Stimulated activated naive B cell treated with anti-CD40 and anti-IgM and Interleukin-4, amounts not matched to agents 10 μg/mL and 1 μg/mL and 100 μg/mL, for 72 hours (primary cell): ENCODE data around the gene ERCC6.

Experiments
- ATAC-seq, 2 donors: fragments of 150-1000 bp; cut with Tn5 transposase; replicated peaks; 2 replicates each; pipeline ENCODE4 v1.10.0; 2021; ENCODE audit warnings: moderate library complexity in 1 of 2
- DNase-seq: peaks from one replicate; pipeline ENCODE4 v3.0.0; 2021
- H3K27ac Mint-ChIP-seq: one replicate; pipeline ENCODE4 v1.8.0; 2022; ENCODE audit warnings: mild to moderate bottlenecking, mixed read lengths
- H3K27me3 Mint-ChIP-seq, 2 donors: one replicate each; pipeline ENCODE4 v1.8.0; 2022; ENCODE audit warnings: mixed read lengths in 2 of 2
- H3K36me3 Mint-ChIP-seq, 2 donors: one replicate each; pipeline ENCODE4 v1.8.0; 2022; ENCODE audit warnings: mixed read lengths in 2 of 2, mild to moderate bottlenecking in 1 of 2
- H3K4me1 Mint-ChIP-seq, 2 donors: one replicate each; pipeline ENCODE4 v1.8.0; 2022; ENCODE audit warnings: mixed read lengths in 2 of 2, mild to moderate bottlenecking in 1 of 2
- H3K4me3 Mint-ChIP-seq, 2 donors: one replicate each; pipeline ENCODE4 v1.8.0; 2022; ENCODE audit warnings: mild to moderate bottlenecking in 2 of 2, mixed read lengths in 2 of 2, moderate library complexity in 1 of 2
- H3K9me3 Mint-ChIP-seq, 2 donors: one replicate each; pipeline ENCODE4 v1.8.0; 2022; ENCODE audit warnings: mixed read lengths in 2 of 2, mild to moderate bottlenecking in 1 of 2

The ERCC6 gene

DNA sequence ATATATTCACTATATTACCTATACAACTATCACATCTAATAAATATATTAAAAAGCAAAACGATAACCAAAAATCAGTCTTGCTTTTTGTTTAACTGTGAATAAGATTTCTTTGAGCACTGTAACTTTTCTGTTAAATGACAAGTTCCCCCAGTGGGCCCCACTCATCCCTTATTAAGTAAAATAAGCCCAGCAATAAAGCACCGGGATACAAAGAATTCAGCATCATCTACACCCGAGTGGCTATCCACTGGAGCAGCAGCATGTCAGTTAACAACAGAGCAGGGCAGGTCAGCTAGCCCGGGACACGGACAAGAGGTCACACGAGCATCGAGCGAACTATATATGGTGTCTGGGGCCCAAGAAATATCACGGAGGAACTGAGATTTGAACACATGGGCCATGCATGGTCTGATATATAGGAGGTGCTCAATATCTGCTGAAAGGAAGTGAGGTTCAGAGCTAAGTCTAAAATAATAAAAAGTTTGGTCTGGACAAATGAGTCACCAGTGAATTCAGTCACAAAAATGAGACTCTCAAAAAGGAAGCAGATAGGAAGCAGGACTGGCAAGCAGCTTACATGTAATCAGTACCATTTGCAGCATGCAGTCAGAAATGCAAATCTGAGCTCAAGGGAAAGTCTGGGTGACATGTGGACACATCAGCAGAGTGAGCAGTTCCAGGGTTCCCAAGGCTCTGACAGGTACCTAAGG lies 4.1 kb downstream of the ERCC6 start:
- Mint-ChIP-seq H3K9me3 (peaks cover 0 to 1% of the 10 kb centered on the region in 2 donors), H3K4me3 (peak overlapping the region; percentile 42 to 62), H3K4me1 (peaks cover 37 to 54% of the 10 kb centered on the region in 2 donors), H3K36me3 (peaks cover 38 to 46% of the 10 kb centered on the region in 2 donors), H3K27me3 (no peaks in the 10 kb centered on the region), H3K27ac (peak overlapping the region; percentile 96)
- ATAC-seq (peak; percentile 70 to 73), DNase-seq (peak; percentile 72)

DNA sequence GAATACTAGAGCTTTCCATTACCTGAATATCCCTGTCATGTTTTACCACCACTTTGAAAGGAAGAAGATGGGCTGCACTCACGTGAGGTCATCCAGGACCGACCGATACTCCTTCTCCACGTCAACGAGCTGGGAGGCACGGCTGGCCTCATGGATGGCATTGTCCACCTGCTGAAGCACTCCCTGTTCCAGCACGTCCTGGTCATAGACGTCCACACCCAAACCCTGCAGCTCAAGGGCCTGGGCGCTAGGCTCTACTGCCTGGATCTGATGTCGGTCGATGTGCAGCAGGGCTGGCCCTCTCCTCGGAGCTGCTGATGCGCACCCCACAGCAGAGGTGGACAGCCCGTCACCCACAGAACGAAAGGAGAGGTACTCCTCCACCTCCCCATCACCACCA lies 6.5 kb downstream of the ERCC6 start:
- H3K4me3 Mint-ChIP-seq, result peak overlapping the region in 1 of 2 donors; percentile 16
- peak overlapping the region; percentile 59 for H3K27ac Mint-ChIP-seq
- ATAC-seq, result no peak
- no peak for DNase-seq
- H3K27me3 Mint-ChIP-seq, result no peaks in the 10 kb centered on the region
- peaks cover 50 to 54% of the 10 kb centered on the region in 2 donors for H3K36me3 Mint-ChIP-seq
- H3K9me3 Mint-ChIP-seq, result no peaks in the 10 kb centered on the region
- H3K4me1 Mint-ChIP-seq, result peaks cover 34 to 52% of the 10 kb centered on the region in 2 donors

DNA sequence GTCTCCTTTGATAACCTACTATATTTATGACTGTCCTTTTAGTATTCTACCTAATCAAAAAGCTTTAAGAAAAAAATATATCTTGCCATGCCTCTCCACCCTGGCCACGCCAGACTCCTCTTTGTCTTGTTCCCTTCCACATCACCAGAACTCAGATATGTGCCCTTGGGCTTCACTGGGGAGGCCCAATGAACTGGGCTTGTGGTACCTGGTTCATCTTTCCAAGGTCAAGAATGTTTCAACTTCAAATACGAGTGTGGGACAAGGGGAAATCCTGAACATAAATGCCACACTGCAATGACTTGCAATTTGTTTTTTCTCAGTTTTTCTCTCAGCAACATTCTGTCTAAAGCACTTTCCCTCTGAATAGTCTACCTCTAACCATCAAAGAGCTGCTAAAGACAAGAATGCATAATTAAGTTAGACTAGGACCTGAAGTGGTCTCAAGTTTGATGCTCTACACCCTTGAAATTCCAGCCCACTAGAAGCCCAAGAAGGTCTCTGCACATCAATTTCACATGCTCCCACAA lies 9.9 kb downstream of the ERCC6 start:
- H3K27me3 Mint-ChIP-seq, result no peaks in the 10 kb centered on the region
- no peak for DNase-seq
- H3K4me1 Mint-ChIP-seq, result peaks cover 17 to 30% of the 10 kb centered on the region in 2 donors
- peaks cover 54 to 59% of the 10 kb centered on the region in 2 donors for H3K36me3 Mint-ChIP-seq
- peak overlapping the region; percentile 91 for H3K27ac Mint-ChIP-seq
- no peaks in the 10 kb centered on the region for H3K9me3 Mint-ChIP-seq
- ATAC-seq, result peak; percentile 67 to 71
- H3K4me3 Mint-ChIP-seq, result peak overlapping the region; percentile 35 to 62

DNA sequence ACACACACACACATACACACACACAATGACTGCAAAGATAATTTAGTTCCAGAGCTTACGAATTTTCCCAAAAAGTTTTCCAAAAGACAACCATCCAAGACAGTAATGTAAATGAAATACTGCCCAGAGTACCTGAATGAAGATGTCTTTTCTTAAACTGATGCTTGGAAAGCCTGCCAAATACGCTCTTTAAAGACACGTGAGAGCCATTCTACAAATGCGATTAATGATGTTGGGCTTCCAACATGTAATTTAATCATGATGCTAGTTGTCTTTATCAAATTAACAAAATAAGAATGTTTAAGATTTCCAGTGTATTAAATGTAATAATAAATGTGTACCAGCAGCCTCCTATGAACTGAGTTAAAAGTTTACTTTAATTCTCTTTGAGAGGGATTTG lies 11.1 kb downstream of the ERCC6 start:
- no peak for DNase-seq
- no peak for ATAC-seq
- H3K4me1 Mint-ChIP-seq, result peaks cover 17 to 30% of the 10 kb centered on the region in 2 donors
- no peak overlapping the region for H3K27ac Mint-ChIP-seq
- H3K27me3 Mint-ChIP-seq, result no peaks in the 10 kb centered on the region
- peaks cover 60 to 61% of the 10 kb centered on the region in 2 donors for H3K36me3 Mint-ChIP-seq
- H3K9me3 Mint-ChIP-seq, result no peaks in the 10 kb centered on the region
- H3K4me3 Mint-ChIP-seq, result no peak overlapping the region

DNA sequence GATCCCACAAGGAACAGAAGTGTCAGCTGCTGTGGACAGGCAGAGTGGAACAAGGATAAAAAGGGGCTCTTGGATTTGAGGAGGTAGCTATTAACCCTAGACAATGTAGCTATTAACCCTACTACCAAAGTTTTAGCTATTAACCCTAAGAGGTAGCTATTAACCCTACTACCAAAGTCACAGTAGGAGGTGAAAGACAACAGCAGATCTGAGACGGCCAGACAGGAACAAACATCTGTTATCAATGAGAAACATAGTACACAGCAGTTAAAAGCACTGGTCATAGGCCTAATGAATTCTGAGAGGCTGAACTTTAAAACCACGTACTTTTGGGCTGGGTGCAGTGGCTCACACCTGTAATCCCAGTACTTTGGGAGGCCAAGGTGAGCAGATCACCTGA lies 11.9 kb downstream of the ERCC6 start:
- Mint-ChIP-seq H3K4me3 (no peak overlapping the region), H3K27ac (no peak overlapping the region), H3K4me1 (peaks cover 19 to 27% of the 10 kb centered on the region in 2 donors), H3K9me3 (no peaks in the 10 kb centered on the region), H3K36me3 (peaks cover 54 to 55% of the 10 kb centered on the region in 2 donors), H3K27me3 (no peaks in the 10 kb centered on the region)
- ATAC-seq, result no peak
- DNase-seq, result no peak

DNA sequence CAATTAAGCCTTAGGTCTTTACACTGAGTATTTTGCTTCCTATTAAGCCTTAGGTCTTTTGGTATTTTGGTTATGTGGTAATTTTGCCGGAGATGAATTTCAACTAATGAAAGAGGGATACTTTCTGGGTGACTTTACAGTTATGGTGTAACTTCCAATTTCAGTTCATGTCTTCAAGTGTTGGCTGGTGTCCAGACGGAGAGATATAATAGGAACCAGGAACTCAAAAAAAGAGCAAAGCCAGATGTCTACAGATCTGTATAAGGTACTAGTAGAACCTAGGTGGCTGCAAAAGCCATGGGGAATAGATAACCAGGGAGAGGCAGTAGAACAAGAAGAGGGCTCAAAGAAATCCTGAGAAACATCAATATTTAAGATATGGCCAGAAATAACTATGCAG lies 12.3 kb downstream of the ERCC6 start:
- Mint-ChIP-seq H3K4me1 (peaks cover 17 to 27% of the 10 kb centered on the region in 2 donors), H3K27me3 (no peaks in the 10 kb centered on the region), H3K4me3 (no peak overlapping the region), H3K27ac (no peak overlapping the region), H3K36me3 (peaks cover 49 to 53% of the 10 kb centered on the region in 2 donors), H3K9me3 (no peaks in the 10 kb centered on the region)
- ATAC-seq (no peak), DNase-seq (no peak)

DNA sequence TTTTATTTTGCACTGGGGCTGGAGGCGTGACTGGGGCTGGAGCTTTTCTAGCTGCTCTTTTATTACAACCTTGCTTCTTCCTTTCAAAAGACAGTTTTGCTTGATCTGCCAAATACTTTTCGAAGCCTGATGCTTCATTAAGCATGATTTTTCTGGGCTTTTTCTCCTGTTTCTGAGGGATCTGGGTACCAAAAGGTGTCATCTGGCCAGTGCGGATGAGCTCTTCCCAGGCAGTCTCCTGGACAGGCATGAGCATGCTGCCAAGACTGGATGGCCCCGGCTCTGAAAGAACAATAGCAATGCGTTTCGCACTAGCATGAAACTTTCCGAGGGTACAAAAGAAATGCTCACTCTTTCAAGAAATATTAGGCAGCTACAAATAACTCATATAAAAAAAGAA lies 14.4 kb downstream of the ERCC6 start:
- Mint-ChIP-seq H3K4me1 (peaks cover 18 to 33% of the 10 kb centered on the region in 2 donors), H3K4me3 (no peak overlapping the region), H3K9me3 (no peaks in the 10 kb centered on the region), H3K27ac (no peak overlapping the region), H3K27me3 (no peaks in the 10 kb centered on the region), H3K36me3 (peaks cover 44 to 55% of the 10 kb centered on the region in 2 donors)
- ATAC-seq (no peak), DNase-seq (no peak)

DNA sequence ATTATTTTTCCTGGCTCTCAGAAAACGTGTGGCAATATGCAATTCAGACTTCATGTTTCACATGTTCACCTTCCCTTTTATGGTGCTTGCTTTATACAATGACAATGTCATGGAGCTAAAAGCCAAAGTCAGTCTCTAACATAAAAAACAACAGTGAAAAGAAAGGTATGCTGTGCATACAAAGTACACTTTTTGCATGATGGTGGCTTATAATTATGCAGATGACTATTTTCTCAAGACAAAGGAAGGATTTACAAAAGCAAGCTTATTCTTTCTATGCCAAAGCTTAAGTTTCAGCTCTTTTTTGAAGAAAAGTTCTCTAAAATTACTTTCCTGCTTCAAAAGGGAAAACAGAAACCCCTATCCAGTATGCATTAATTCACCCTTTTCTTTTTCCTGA lies 15.6 kb downstream of the ERCC6 start:
- no peaks in the 10 kb centered on the region for H3K9me3 Mint-ChIP-seq
- DNase-seq (no peak), ATAC-seq (no peak)
- H3K27me3 Mint-ChIP-seq, result no peaks in the 10 kb centered on the region
- H3K36me3 Mint-ChIP-seq, result peaks cover 41 to 54% of the 10 kb centered on the region in 2 donors
- H3K27ac Mint-ChIP-seq, result no peak overlapping the region
- peaks cover 10 to 27% of the 10 kb centered on the region in 2 donors for H3K4me1 Mint-ChIP-seq
- no peak overlapping the region for H3K4me3 Mint-ChIP-seq

DNA sequence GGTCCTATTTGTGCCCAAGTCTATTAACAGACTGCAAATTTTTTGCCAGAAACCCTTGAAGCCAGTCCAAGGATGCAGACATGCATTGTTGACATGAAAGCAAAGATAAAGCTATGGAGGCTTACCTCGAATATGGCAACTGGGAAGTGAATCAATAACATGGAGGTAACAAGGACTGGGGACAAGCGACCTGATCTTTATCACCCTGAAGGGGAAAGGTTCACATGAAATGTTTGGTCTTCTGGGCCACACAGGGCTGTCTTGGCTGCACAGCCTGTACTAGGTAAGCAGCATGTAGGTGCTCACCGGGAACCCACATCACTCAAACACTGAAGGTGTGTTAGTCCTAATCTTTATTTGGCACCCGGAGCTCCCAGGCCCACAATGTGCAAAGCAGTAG lies 17.9 kb downstream of the ERCC6 start:
- ATAC-seq (no peak), DNase-seq (no peak)
- no peaks in the 10 kb centered on the region for H3K27me3 Mint-ChIP-seq

DNA sequence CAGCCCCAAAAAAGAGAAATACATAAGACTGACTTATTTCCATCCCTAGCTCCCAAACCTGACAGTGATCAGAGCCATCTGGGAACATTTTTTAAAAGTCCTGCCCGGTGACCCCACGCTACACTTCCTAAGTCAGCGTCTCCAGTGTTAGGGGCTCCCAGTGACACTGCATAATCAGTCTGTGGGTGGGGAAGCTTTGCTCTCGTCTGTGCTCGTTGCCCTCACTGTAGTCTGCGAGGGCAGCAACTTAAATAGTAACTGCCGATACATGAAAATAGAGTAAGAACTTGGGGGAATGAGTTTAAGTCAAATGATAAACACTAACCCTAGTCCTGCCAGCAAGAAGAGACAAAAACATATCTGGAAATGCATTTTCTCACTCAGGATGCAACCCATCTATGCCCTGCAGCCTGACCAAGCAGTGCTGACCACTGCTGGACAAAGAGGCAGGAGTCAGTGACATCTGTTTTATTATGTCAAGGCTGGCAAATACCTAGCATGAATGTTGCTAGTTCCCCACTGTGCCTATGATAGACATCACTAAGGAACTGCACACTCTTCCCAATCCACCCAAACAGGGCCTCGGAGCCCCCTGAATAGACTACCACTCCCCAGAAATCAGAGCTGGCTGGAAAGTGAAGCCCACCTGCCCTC lies 18.7 kb downstream of the ERCC6 start:
- ATAC-seq (no peak), DNase-seq (no peak)
- Mint-ChIP-seq H3K27ac (no peak overlapping the region), H3K9me3 (no peaks in the 10 kb centered on the region), H3K4me3 (no peak overlapping the region), H3K27me3 (no peaks in the 10 kb centered on the region), H3K36me3 (peaks cover 26 to 54% of the 10 kb centered on the region in 2 donors), H3K4me1 (peaks cover 12 to 27% of the 10 kb centered on the region in 2 donors)

More for the DNA sequence above, 17.9 kb downstream of the ERCC6 start:
- Mint-ChIP-seq H3K9me3 (no peaks in the 10 kb centered on the region), H3K27ac (no peak overlapping the region), H3K4me3 (no peak overlapping the region), H3K36me3 (peaks cover 31 to 49% of the 10 kb centered on the region in 2 donors), H3K4me1 (peaks cover 12 to 27% of the 10 kb centered on the region in 2 donors)

DNA sequence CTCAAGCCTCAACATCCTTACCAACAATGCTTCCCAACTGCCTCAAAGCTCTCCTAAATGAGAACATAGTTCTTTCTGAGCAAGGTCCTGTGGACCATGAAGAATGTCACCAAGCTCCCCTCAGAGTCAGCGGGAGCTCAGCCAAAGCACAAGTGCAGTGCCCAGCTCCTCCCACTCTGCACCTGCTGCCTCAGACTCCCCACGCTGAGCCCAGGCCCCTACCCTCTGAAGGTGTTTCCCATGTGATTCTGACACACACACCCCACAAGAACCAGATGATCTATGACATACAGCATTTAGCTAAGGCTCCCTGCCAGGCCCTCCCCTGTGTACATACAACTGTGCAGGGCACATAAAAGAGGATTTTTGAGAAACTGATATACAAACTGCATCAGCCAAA lies 19.2 kb downstream of the ERCC6 start:
- Mint-ChIP-seq H3K36me3 (peaks cover 26 to 57% of the 10 kb centered on the region in 2 donors), H3K27me3 (no peaks in the 10 kb centered on the region), H3K4me1 (peaks cover 12 to 27% of the 10 kb centered on the region in 2 donors), H3K4me3 (no peak overlapping the region), H3K9me3 (no peaks in the 10 kb centered on the region), H3K27ac (no peak overlapping the region)
- peak in 1 of 2 donors; percentile 49 for ATAC-seq
- DNase-seq, result no peak

DNA sequence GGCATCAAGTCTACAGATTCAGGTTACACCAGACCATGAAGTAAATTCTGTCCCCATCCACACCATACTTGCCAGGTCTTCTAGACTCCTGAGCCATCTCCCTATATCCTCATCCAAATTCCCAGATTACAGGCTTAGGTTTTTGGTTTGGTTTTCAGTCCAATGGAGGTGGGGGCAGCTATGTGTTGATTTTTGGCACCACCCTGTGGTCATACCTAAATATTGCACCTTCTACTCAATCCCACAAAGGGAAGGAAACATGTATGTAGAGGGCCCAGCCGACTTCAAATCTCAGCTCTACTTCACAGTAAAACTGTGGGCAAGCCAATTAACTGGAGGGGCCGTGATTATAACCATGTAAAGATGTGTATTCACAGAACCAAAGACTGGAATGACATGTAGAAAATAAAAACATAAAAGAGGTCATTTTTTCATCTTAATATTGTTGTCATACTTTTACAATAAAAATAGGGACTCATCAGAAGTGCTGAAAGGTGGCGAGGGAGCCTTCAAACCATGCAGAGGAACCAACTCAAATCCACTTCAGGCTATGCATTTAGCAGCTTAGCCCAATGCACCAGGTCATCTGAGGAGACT lies 19.8 kb downstream of the ERCC6 start:
- DNase-seq (peak; percentile 19), ATAC-seq (peak; percentile 62 to 67)
- Mint-ChIP-seq H3K4me1 (peaks cover 12 to 29% of the 10 kb centered on the region in 2 donors), H3K4me3 (no peak overlapping the region), H3K27ac (no peak overlapping the region), H3K9me3 (no peaks in the 10 kb centered on the region), H3K36me3 (peaks cover 21 to 56% of the 10 kb centered on the region in 2 donors), H3K27me3 (no peaks in the 10 kb centered on the region)

DNA sequence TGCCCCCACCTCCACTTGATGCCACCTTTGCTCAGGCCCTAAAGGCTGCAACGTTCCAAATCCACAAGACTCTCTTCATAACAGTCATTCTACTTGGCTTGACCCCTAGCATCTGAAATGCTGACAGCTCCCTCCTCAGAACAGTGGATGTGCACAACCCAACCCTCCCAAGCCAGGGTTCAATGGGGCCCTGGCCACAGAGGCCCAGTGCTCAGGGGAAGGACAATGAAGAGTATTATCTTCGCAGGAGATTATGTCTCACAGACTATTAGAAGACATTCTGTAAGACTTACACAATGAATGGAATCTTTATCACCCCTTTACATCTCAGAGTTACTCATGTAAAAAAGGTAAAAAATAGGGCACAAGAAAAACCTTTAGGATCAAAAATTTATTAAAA lies 20.4 kb downstream of the ERCC6 start:
- H3K27ac Mint-ChIP-seq, result no peak overlapping the region
- no peaks in the 10 kb centered on the region for H3K27me3 Mint-ChIP-seq
- DNase-seq, result no peak
- H3K9me3 Mint-ChIP-seq, result no peaks in the 10 kb centered on the region
- no peak overlapping the region for H3K4me3 Mint-ChIP-seq
- H3K36me3 Mint-ChIP-seq, result peaks cover 18 to 55% of the 10 kb centered on the region in 2 donors
- peaks cover 12 to 32% of the 10 kb centered on the region in 2 donors for H3K4me1 Mint-ChIP-seq
- no peak for ATAC-seq

DNA sequence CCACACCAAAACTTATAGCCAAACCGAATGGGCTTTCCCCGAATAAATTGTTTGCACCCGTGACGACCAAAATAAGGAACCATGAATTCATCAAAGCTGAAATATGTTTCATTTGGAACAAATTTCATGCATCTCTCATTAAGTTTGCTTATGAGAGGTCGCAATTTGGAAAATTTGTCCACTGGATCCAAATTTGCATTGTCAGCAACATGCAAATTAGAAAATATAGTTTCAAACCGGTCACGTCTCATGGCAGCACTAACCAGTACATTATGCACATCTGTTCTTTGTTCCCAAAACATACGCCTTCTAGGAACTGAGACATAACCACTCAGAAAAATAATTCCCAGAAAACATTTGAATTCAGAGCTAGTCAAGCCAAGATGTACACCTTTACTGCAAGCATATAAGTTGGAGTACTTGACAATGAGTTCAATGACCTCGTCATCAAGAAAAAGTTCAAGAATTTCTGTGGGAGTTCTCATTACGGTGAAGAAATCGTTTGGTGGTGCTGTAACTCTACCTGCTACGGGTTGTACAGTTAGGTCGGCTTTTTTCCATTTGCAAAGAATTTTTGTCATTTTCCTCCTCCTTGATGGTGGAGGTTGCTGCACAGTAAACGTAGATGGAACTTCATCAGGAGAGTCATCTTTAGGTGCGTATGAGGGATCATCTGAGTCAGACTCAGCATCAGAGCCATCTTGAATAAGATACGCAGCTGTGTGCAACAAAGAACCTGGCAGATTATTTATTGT lies 22.5 kb downstream of the ERCC6 start:
- Mint-ChIP-seq H3K36me3 (peaks cover 23 to 45% of the 10 kb centered on the region in 2 donors), H3K4me1 (peaks cover 7 to 24% of the 10 kb centered on the region in 2 donors), H3K27ac (no peak overlapping the region), H3K4me3 (no peak overlapping the region), H3K9me3 (no peaks in the 10 kb centered on the region), H3K27me3 (no peaks in the 10 kb centered on the region)
- DNase-seq, result no peak
- ATAC-seq, result no peak
